ENCODE measurements around the gene ZNF93. TPM values are rescaled to one million over a fixed set of nuclear protein-coding genes. Genes with fewer than 3 reads are reported as not detected.

The ZNF93 gene
- total RNA-seq, 2 donors from 2014 or later, result 3.9 to 4.9 TPM

- Histone ChIP-seq H3K9me3 (peaks cover 4% of the 10 kb centered on the region), H3K27me3 (no peaks in the 10 kb centered on the region), H3K4me3 (no peak overlapping the region), H3K27ac (no peak overlapping the region), H3K36me3 (no peaks in the 10 kb centered on the region), H3K4me1 (no peaks in the 10 kb centered on the region), H3K9ac (ENCODE audit: low read depth in 2 of 2, low read length in 2 of 2) (no peak overlapping the region)
- intact Hi-C loops (cut with DNase I), result no loop called here
- no peak for DNase-seq
- no peak for TF ChIP-seq CTCF (IDR thresholded peaks at IDR 0.05)
These were observed 36.7 kb downstream of the ZNF93 start for GRCh38 chr19:19937403-19937802.

- intact Hi-C loops (cut with DNase I), result no loop called here
These were observed 37.7 kb downstream of the ZNF93 start for GRCh38 chr19:19938449-19938848.

GRCh38 chr19:19943848-19944582 is 43.3 kb downstream of the ZNF93 start:
- DNase-seq, result no peak
- H3K4me3 ChIP-seq, result no peak overlapping the region
- intact Hi-C loops (cut with DNase I), result no loop called here
- no peak for TF ChIP-seq CTCF (IDR thresholded peaks at IDR 0.05)
- no peak overlapping the region for H3K27ac ChIP-seq
- no peaks in the 10 kb centered on the region for H3K9me3 ChIP-seq
- H3K27me3 ChIP-seq, result no peaks in the 10 kb centered on the region
- H3K9ac ChIP-seq (ENCODE audit: low read depth in 2 of 2, low read length in 2 of 2), result no peak overlapping the region
- no peaks in the 10 kb centered on the region for H3K36me3 ChIP-seq
- no peaks in the 10 kb centered on the region for H3K4me1 ChIP-seq

More at GRCh38 chr19:19938449-19938848, 37.7 kb downstream of the ZNF93 start:
- Histone ChIP-seq H3K9me3 (peaks cover 4% of the 10 kb centered on the region), H3K9ac (ENCODE audit: low read depth in 2 of 2, low read length in 2 of 2) (no peak overlapping the region), H3K4me3 (no peak overlapping the region), H3K36me3 (no peaks in the 10 kb centered on the region), H3K27me3 (no peaks in the 10 kb centered on the region), H3K4me1 (no peaks in the 10 kb centered on the region), H3K27ac (no peak overlapping the region)
- TF ChIP-seq CTCF (IDR thresholded peaks at IDR 0.05), result no peak
- no peak for DNase-seq

GRCh38 chr19:19944583-19944880 is 43.8 kb downstream of the ZNF93 start:
- no peaks in the 10 kb centered on the region for H3K9me3 ChIP-seq
- DNase-seq, result no peak
- H3K4me1 ChIP-seq, result no peaks in the 10 kb centered on the region
- no peaks in the 10 kb centered on the region for H3K27me3 ChIP-seq
- H3K4me3 ChIP-seq, result no peak overlapping the region
- intact Hi-C loops (cut with DNase I), result no loop called here
- H3K27ac ChIP-seq, result no peak overlapping the region
- no peak for TF ChIP-seq CTCF (IDR thresholded peaks at IDR 0.05)
- no peak overlapping the region for H3K9ac ChIP-seq (ENCODE audit: low read depth in 2 of 2, low read length in 2 of 2)
- H3K36me3 ChIP-seq, result no peaks in the 10 kb centered on the region

GRCh38 chr19:19946226-19946625 is 45.5 kb downstream of the ZNF93 start:
- no peaks in the 10 kb centered on the region for H3K4me1 ChIP-seq
- no peak for DNase-seq
- no peaks in the 10 kb centered on the region for H3K27me3 ChIP-seq
- TF ChIP-seq CTCF (IDR thresholded peaks at IDR 0.05), result no peak
- intact Hi-C loops (cut with DNase I), result no loop called here
- no peak overlapping the region for H3K27ac ChIP-seq
- no peaks in the 10 kb centered on the region for H3K36me3 ChIP-seq
- no peaks in the 10 kb centered on the region for H3K9me3 ChIP-seq
- H3K4me3 ChIP-seq, result no peak overlapping the region
- no peak overlapping the region for H3K9ac ChIP-seq (ENCODE audit: low read depth in 2 of 2, low read length in 2 of 2)

All from colonic mucosa (tissue), 4 donors.